GM18526 (cell line): ENCODE data around the gene ADAR.

Experiments
- POLR2A ChIP-seq: IDR thresholded peaks from 3 replicates; pipeline ENCODE4 v1.6.1; 2011; ENCODE audit not compliant: insufficient read length; ENCODE audit errors: extremely low read depth

Gene ADAR

DNA sequence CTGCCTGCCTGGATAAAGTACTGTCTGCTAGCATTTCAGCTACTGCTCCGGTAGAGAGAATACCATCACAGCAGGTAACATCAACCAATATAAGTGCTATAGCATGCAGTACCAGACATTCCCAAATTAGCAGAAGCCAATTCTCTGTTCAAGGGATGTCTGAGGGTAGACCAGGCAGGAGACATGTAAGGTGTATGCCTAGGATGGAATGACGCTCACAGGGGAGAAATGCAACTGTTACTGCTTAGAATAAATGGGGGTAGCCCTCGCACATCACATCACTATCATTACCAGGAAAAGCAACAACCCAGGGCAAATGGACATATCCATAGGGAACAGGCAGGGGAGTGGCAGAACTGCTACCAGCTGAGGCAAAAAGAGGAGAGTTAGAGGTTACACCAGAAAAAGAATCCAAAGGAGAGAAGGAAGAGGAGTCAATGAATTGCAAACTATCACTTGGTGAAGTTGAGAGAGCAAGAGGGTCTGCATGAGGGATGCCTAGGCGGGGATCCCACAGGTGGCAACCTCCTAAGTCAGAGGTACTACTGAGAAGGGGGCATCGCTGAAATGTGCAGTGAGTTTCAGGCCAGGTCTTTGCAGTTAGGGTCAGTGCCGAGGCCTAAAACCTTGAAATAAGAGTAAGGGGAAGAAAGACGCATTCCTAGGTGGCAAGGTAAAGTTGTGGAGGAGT lies 50.6 kb downstream of the ADAR start:
- TF ChIP-seq POLR2A = no peak

DNA sequence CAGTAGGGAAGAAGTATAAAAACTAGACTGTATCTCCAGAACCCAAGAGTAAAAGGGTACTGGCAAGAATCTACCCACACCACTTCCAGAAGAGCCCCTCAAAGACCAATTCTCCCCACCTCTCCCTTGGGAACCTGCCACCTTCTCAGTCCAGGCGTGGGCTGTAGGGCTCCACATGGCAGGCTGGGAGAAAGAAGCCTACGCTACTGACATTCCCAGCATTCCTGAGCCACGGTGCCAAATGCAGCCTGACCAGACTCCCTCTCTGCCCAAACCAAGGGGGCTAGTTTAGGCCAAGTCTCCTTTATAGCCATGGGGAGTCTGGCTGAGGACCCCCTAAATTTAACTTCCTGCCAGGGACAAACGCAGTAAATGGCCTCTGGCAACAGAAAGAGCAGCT lies 51.6 kb downstream of the ADAR start:
- no peak for TF ChIP-seq POLR2A

DNA sequence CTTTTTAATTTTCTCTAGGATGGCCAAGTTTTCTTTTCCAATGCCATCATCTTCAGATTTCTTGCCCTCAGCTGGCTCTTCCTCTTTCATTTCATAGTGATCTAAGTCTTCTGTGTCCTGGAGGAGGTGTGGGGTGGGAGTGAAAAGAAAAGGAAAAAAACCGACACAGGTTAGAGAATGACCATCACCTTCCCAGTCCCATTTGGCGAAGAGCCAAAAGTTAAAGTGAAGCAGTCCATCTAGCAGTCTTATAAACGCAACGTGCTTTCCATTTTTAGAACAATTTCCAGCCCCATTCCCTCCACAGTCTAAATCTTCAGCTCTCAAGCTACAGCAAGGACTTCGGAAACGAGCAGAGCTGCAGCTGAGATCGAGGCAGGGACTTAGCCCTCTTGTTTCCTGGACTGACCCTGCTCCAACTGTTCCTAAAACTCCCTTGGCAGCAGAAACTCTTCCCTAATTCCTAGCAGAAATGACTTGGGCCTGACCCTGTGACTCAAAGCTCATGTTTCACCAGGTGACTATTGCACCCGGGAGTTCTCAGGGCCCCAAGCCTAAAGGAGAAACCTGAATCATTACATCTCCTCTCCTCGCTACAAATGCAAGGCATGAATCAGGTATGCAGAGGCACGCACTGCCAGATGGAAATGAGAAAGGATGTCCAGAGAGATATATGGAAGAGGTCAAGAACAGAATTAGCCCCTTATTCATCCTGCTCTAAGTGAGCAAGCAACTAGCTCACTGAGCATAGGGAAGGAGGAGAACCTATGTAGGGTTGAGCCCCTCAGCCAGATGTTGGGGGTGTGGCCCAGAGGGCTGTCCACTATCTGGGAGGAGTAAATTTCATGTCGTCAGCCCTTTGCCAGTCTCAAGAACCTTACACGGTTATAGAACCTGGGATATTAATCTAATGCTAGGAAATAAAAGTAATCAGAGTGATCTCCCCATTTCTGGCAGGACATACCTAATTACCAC lies 54.6 kb downstream of the ADAR start:
- TF ChIP-seq POLR2A = no peak

DNA sequence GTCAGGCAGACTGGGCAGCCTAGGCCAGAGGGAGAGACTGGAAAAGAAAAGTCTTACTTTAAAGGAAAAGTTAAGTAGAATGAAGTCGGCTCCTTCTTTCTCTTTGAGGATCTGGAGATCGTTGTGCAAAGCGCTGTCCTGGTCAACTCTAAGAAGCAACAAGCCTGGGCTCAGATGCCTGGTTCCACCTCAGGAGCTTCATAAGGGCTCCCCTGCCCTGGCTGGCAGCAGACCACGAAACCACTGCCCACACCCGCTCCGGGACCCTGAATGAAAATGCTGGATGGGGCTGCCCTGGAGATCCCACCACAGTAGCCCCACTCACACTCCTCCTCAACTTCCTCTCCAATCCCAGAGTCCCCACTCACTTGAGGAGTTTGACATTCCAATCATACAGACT lies 56.0 kb downstream of the ADAR start:
- TF ChIP-seq POLR2A = no peak

DNA sequence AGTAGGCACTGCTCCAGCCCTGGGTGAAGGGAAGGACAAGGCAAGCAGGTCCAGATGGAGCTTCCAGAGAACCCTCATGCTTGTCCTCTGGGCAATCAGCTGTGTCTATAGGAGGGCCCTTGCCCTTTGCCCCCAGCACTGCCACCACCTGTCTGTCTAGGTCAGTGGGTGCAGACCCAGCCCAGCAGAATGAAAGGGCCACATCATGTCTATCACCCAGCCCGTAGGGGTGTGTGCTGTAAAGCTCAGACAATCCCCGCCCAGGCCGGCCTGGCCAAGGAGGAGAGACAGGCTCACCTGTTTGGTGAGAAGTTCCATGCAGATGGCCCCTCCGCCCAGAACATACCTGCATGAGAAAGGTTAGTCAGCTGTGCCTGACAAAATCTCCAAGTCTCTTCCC lies 56.5 kb downstream of the ADAR start:
- no peak for TF ChIP-seq POLR2A

DNA sequence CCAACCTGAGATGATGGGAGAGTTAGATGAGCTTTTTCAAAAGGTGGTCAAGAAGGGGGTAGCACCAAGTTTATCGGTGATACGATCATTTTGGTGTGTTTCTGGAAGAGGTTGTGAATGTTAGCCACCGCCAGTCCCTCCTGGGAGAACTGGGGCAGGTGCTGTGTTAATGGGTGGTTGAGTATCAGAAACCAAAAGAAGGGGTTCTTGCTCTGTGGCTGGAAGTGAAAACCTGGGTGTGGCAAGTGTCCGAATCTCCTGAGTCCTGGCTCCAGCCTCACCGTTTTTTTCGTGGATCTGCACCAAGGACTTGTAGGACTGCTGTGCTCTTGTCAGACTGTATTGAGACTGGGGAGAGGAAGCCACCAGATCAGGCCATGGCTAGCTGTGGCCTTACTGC lies 57.3 kb downstream of the ADAR start:
- no peak for TF ChIP-seq POLR2A

DNA sequence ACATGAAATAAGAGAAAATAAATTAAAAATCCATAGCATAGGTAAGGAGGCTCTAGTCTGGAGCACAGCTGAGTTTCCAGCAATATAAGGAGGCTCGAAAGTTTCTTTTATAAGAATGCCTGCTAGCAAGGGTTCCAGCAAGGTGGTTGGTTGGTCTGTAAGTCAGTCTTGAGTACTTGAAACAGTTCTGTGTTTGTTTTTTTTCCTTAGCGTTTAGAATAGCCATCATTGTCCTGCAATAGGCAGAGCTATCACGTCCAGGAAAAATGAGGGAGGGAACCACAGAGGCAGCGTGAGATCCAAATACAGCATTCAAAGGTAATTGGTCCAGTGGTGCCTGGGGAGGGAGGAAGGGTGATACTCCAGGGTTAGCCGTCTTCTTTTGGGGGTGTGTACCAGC lies 57.9 kb downstream of the ADAR start:
- TF ChIP-seq POLR2A = no peak

DNA sequence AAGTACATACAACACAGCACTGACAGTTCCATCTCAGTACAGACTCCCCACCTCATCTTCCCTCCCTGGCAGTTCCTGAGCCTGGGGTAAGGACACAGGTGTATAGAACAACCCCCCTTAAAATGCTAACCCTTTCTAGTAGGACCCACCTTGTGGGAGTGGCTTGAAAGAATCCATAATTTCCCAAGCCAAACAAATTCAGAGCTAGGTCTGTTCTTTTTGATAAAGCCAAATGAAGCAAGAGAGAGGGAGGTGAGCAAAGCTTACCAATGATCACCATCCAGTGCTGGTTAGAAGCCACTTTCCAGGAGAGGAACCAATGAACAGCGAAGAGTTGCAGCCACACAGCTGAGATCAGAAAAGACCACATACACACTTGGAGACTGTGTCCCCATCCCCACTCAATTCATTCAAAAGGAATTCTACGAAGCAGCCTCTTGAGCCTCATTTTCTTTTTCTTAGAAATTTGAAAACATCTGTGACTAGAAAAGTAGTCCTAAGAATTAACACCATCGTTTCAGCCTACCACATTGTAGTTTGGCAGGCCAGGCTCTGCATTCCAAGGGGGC lies 58.7 kb downstream of the ADAR start:
- TF ChIP-seq POLR2A = no peak

DNA sequence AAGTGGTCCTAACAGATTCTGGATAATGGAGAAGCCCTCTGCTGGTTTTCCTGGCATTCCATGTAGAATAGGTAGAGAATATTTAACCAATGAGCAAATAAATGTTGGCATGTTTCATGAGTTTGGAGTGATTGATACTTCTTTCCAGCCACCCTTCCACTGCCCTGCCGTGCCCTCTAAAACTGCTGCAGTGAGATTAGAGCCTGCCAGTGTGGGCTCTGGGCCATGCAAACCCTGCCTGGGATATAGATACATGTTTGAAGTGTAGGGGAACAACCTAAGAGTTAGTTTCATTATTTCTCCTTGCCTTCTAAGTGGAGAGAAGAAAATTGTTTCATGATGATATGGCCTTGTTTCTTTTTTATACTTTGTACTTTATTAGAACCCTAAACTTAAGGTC lies 60.0 kb downstream of the ADAR start:
- TF ChIP-seq POLR2A = no peak

DNA sequence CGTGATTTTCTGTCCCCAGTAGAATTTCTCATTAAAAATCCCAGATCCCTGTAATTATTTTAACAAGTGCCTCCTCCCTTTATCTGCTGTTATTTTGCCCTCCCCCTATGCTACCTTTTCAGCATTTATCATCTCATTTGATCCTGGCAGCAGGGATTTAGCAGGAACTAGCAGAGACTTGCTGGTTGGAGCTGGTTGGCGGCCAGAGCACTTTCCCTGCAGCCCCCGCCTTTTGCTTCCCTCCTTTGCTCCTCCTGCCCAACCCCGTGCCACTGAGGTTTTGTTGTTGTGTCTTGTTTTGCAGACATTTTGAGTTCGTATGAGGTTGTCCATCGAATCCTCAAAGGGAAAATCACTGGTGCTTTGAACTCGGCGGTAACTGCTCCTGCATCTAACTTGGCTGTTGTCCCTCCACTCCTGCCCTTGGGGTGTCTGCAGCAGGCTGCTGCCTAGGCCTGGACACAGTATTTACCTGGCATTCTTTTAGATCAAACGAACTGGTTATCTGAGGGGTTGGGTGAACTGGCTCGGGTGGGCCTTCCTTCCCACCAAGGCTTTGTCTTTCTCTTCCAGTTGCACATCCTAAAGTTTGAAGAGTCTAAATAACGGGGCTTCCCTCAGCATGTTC lies 60.8 kb downstream of the ADAR start:
- no peak for TF ChIP-seq POLR2A

DNA sequence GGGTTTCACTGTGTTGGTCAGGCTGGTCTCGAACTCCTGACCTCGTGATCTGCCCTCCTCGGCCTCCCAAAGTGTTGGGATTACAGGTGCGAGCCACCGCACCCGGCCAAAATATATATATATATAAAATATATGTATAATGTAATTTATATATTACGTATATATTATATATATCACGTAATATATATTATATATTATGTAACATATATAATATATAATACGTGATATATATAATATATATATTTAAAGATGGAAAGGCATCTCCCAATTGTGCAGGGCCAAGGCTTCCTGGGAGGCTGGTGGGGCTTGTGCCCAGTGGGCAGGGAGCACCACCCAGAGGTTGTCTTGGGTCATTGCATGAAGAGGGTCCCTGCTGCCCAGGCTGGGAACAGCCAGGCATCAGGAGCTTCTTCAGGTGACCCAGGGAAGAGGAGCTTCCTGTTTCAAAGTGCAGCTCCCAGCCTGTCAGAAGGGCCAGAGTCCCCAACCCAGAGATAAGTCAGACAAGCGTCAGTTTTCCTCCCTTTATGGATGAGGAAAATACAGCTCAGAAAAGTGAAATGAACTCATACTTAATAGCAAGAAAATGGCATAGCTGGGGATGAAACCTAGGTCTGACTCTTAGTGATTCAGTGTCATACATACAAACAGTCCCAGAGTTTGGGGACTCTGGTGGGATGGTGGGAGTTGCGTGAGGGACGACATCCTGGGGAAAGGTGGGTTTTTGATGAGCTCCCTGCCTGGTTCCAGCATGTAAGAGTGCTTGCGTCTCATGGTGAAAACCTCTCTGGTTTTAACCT lies 61.5 kb downstream of the ADAR start:
- TF ChIP-seq POLR2A = no peak

DNA sequence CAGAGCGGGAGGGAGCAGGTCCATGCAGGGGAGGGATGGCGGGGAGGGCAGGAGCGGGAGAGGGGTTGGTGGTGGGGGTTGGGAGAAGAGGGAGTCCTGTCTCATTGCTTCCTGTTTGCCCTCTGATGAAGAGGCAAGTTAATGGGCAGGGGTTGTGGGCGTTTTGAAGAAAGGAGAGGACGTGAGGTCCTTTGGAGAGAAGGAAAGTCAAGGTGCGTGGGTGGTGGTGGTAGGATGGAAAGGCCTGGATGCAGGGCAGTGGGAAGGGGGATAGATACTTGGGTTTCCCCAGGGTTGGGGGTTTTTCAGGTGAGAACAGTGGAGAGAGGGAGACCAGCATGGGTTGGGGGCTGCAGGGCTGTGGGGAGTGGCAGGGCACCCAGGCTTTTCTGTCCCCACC lies 66.8 kb downstream of the ADAR start:
- TF ChIP-seq POLR2A = no peak

DNA sequence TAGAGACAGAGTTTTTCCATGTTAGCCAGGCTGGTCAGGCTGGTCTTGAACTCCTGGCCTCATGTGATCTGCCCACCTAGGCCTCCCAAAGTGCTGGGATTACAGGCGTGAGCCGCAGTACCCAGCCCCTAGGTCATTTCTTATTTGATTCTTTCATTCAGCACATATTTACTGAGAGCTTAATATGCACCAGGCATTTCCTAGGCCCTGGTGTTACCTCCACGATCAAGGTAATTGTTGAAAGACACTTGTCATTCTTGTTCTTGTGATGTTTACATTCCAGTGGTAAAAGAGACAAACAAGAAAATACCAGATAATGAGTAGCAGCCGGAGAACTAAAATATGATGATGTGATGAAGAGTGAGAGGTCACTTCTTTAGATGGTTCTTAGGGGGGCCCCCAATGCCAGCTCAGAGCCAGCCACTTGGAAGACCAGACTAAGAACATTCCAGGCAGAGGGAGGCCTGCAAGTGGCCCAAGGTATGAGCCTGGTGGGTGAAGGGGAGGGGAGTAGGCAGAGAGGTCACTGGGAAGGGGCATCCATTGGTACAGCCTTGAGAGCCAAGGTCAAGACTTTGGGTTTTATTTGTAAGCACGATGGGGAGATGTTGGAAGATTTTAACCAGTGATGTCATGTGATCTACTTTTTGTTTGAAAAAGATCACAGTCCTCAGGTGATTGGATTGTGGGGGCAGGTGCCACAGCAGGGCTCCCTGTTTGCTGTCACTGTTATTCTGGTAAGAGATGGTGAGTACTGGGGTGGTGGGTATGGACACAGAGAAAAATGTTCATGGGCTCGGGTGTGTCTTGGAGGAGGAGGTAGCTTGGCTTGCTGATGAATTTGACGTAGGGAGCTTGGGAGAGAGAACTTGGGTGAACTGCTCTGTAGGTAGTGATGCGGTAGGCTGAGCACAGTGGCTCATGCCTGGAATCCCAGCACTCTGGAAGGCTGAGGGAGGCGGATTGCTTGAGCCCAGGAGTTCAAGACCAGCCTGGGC lies 68.2 kb downstream of the ADAR start:
- TF ChIP-seq POLR2A = no peak

DNA sequence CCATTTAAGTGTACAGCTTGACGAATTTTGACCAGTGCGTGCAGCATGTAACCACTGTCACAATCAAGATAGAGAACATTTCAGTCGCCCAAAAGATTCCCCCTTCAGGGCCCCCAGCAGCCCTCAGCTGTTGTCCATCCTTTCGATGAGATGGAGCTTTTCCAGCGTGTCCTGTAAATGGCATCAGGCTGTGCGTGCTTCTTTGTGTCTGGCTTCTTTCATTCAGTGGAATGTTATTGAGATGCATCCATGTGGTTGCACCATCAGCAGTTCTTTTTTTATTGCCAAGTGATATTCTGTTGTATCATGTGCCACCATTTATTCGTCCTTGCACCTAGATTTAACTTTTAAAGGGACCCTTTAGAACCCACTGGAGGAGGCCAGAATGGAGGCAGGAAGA lies 71.4 kb downstream of the ADAR start:
- TF ChIP-seq POLR2A = no peak
